HG02884 (cell line): ENCODE measurements around the gene FOXL3.
"Not testable (repeated sequence)": the region's sequence is repeated elsewhere in the genome, so short reads cannot be mapped to it uniquely, and the experiment has no call there.

ENCODE experiments used
- ATAC-seq: cut with Tn5 transposase; IDR thresholded peaks from one replicate; pipeline ENCODE4 v1.9.1; 2021; ENCODE audit warnings: mild to moderate bottlenecking, moderate library complexity; ENCODE audit not compliant: unreplicated experiment

The FOXL3 gene

DNA sequence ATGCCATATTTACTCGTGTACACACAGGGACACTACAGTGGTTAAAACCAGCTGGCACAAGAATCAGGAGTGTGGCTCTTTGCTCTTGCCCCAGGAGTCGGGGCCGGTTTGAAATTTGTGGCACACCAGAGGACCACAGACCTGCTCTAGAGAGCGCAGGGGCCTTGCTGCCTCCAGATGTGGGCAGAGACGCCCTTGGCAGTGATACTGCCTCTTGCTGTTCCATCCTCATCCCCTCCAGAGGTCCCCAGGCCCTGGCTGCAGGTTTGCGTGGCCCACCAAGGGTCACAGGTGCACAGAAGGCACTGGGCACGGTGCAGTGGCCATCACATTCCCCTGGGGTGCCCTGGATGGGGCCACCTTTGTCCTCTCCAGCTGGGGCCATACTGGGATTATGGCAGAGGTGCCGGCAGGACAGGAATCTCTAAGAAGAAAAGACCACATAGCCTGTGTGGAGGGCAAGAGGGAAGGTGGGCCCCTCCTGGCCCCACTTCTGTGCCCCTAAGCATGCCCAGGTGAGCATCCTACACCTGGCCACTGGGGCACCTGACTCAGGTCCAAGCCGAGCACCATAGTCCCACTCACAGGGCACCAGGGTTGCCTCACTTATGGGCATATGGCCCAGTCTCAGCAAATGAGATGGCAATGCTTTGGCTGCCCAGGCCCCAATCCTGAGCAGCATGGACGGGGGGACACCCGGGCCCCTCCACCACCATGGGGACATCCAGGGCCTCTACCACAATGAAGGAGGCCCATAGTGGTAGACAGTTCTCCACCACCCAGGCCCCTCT, 45.6 kb downstream of the FOXL3 start:
- no peak for ATAC-seq

DNA sequence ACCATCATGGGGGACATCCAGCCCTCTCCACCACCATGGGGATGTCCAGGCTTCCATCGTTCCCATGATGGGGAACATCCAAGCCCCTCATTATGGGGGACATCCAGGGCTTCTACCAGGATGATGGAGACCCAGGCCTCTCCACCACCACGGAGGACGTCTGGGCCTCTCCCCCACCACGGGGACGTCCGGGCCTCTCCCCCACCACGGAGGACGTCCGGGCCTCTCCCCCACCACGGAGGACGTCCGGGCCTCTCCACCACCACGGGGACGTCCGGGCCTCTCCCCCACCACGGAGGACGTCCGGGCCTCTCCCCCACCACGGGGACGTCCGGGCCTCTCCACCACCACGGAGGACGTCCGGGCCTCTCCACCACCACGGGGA, 46.2 kb downstream of the FOXL3 start:
- not testable (repeated sequence) for ATAC-seq

DNA sequence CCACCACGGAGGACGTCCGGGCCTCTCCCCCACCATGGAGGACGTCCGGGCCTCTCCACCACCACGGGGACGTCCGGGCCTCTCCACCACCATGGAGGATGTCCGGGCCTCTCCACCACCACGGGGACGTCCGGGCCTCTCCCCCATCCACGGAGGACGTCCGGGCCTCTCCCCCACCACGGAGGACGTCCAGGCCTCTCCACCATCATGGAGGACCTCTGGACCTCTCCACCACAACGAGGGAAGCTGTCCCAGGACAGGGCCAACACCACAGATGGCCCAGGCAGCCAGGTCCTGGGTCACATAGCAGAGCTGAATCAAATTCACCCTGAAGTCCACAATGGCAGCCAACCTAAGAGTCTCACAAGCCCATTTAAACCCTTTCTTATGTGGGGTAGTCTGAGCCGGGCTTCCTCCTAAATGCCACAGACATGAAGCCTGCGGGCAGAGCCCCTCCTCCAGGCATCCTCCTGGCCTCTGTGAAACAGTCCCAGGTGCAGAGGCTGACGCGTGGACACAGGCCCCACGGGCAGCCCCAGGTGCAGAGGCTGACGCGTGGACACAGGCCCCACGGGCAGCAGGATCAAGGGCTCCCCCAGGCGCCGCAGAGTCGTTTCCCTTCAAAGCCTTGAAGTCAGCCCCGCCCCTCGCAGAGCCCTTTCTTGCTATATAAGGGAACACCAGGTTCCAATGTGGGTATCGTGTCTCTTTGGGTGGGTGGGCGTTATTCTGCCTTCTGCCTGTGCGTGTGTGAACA, 47.0 kb downstream of the FOXL3 start:
- ATAC-seq, result no peak

DNA sequence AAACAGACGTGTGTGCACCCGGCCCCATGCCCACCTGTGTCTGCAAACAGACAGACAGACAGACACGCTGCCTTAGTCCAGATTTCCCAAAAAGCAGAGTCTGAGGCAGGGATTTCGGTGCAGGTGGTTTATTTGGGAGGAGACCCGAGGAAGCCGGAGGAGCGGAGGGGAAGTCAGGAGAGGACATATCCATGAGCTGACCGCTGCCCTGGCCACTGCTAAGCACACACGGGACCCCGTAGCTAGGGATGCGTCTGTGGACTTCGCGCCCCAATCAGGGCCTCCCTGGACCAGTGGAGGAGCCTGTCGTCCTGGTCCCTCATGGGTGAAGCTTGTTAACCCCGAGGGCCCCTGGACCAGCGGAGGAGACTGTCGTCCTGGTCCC, 47.6 kb downstream of the FOXL3 start:
- no peak for ATAC-seq

DNA sequence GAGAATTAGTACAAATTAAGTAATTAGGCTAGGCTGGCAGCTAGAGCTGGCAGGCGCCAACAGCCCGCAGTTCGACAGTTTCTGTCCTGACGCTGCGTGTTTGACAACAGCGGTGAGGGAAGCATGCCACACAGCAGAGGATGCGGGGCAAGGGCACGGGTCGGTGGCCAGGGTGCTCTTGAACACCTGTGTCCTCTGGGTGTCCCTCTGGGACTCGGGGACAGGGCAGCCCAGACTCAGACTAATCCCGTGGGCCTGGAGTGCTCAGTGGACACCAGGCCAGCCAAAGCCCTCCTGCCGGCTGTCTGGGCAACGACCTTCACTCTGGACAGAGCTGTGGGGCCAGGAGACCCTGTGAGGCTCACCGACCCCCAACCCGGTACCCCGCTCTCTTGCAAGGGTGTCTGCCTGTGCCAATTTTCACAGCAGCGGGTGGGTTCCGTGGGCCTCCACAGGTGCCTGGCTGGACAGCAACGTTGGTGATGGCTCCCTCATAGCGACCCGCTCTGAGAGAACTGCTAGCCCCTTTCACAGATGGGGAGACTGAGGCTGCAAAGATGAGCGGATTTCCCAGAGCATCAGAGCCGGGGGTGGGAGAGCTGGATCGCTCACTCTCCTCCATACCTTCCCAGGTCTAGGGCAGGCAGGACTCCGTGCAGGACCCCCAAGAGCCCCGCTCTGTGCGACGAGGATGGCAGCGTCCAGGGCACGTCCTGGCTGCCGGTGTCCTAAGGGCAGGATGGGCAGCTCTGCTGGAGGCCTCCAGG, 48.5 kb downstream of the FOXL3 start:
- no peak for ATAC-seq

DNA sequence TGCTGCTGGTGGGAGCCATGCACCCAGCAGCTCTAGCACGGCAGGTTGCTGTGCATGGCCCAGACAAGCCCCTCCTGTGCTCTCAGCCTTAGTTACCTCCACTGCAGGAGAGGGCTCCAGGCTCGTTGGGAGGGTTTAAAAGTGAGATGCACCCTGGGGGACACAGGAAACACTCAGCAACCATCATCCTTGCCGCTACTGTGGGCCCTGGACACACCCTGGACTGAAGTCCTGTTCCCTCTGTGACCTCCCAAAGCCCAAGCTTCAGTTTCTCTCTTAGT, 49.0 kb downstream of the FOXL3 start:
- no peak for ATAC-seq

DNA sequence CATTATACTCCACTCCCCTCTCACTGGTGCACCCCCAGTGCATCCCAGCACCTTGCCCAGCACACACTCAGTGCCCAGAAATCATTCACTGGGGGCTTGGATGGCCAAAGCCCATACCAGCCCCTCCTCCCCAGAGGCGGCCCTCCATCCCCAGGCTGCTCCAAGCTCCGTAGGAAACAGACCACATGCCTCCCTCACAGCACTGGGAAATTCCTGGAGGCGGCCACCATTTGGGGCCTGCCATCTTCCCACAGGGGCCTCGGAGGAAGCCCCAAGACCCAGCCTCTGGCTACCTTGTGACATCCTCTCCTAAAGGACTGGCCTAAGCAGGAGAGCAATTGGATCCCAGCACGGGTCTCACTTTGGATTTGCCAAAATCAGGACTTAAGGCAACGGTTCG, 49.7 kb downstream of the FOXL3 start:
- no peak for ATAC-seq

DNA sequence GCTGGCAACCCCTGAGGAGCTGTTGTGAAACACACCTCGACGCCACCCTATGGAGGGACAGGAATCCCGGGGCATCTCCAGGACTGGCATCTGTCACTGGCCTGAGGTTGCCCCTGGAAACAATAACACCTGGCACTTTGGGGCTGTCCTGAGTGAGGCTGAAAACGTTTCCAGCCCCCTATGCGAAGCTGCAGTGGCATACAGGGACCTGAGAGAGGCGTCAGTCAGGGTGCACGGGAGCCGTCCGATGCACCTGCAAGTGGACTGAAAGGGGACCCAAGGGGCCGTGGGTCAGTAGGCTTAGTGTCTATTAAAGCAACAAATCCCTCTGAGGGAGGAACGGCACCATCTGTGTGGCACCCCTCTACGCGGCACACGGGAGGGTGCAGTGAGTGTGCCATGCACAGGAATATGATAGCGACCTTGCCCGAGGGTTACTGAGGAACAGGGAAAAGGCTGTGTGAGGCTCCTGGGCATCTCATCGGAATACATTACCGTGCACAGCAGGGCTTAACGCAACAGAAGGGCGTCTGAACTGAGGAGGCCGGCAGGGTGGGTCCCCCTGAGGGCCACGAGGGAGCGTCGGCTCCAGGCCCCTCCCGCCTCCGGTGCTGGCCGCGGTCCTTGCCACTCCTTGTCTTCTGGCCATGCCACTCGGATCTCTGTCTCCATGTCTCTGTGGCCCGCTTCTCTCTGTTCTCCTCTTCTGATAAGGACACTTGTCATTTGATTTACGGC, 50.4 kb downstream of the FOXL3 start:
- ATAC-seq, result no peak
